Activated naive CD8-positive, alpha-beta T cell treated with anti-CD3 and anti-CD28 coated beads for 36 hours (primary cell): Measurements from ENCODE around the gene ATG9A. TPM values are rescaled to one million over a fixed set of nuclear protein-coding genes. Genes with fewer than 3 reads are reported as not detected.
A peak's percentile ranks its signal among the peaks of the same experiment; 100 is the strongest.
"Not testable (repeated sequence)": the region's sequence is repeated elsewhere in the genome, so short reads cannot be mapped to it uniquely, and the experiment has no call there.

Source experiments
- DNase-seq: peaks from one replicate; pipeline ENCODE4 v3.0.0; 2021
- H3K27ac Mint-ChIP-seq: one replicate; pipeline ENCODE4 v1.8.0; 2022; ENCODE audit warnings: mild to moderate bottlenecking, moderate library complexity, mixed read lengths
- H3K27me3 Mint-ChIP-seq: one replicate; pipeline ENCODE4 v1.8.0; 2022; ENCODE audit warnings: mild to moderate bottlenecking, mixed read lengths
- H3K36me3 Mint-ChIP-seq: one replicate; pipeline ENCODE4 v1.8.0; 2021; ENCODE audit warnings: mild to moderate bottlenecking, mixed read lengths
- H3K4me1 Mint-ChIP-seq: one replicate; pipeline ENCODE4 v1.8.0; 2021; ENCODE audit warnings: mixed read lengths
- H3K4me3 Mint-ChIP-seq: one replicate; pipeline ENCODE4 v1.8.0; 2022; ENCODE audit warnings: mild to moderate bottlenecking, moderate library complexity, mixed read lengths
- H3K9me3 Mint-ChIP-seq: one replicate; pipeline ENCODE4 v1.8.0; 2022; ENCODE audit warnings: mixed read lengths
- total RNA-seq, 2 experiments: library from RNA; stranded (reverse); gene quantifications; one replicate each; pipeline ENCODE4 v1.2.3, GENCODE V29; 2021

The ATG9A gene
- total RNA-seq, 2 experiments from 2014 or later, result 47.1 to 55.0 TPM

DNA sequence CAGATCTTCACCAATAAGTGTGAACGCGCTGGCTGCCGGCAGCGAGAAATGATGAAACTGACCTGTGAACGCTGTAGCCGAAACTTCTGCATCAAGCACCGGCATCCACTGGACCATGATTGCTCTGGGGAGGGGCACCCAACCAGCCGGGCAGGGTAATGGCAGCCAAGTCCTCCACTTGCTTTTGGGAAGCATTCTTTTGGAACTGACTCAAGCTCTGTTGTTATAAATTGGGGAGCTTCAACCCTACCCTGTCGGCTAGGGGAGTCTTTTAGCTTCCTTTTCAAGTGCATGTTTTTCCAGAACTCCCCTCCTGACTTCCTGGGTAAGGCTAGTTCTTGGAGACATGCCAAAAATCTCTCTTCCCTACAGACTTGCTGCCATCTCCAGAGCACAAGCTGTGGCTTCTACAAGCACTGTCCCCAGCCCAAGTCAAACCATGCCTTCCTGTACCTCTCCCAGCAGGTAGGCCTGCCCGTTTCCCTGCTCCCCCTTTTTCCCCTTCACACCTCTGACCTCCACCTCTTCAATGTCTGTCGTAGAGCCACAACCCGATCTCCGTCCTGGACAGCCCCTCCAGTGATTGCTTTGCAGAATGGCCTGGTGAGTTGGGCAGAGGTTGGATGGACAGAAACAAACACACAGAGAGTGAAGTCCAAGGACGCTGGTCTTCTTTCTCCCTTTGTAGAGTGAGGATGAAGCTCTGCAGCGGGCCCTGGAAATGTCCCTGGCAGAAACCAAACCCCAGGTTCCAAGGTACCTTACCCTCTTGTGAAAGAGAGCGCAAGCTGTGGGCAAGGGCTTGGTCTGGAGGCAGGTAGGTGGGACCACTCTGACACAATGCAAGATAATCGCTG, 21.3 kb downstream of the ATG9A start:
- H3K27me3 Mint-ChIP-seq, result no peaks in the 10 kb centered on the region
- peaks cover 41% of the 10 kb centered on the region for H3K4me1 Mint-ChIP-seq
- H3K36me3 Mint-ChIP-seq, result peaks cover 34% of the 10 kb centered on the region
- H3K4me3 Mint-ChIP-seq, result peak overlapping the region; percentile 90
- H3K27ac Mint-ChIP-seq, result peak overlapping the region; percentile 86
- no peak for DNase-seq
- H3K9me3 Mint-ChIP-seq, result peaks cover 10% of the 10 kb centered on the region

- Mint-ChIP-seq H3K9me3 (peaks cover 13% of the 10 kb centered on the region), H3K27me3 (no peaks in the 10 kb centered on the region), H3K27ac (peak overlapping the region; percentile 97), H3K4me1 (peaks cover 41% of the 10 kb centered on the region), H3K4me3 (peak overlapping the region; percentile 90), H3K36me3 (peaks cover 34% of the 10 kb centered on the region)
- no peak for DNase-seq
These were observed 22.1 kb downstream of the ATG9A start for GRCh38 chr2:219207134-219207883.

GRCh38 chr2:219206328-219207133, 22.9 kb downstream of the ATG9A start, which contains the start of gene ZFAND2B:
Gene ZFAND2B (plus strand): TSS chr2:219206782. CDS start chr2:219206988, 206 bp downstream.
- peak within 1 kb of the TSS; percentile 97 for H3K27ac Mint-ChIP-seq
- H3K27me3 Mint-ChIP-seq, result no peaks in the 10 kb centered on the region
- peaks cover 13% of the 10 kb centered on the region for H3K9me3 Mint-ChIP-seq
- H3K36me3 Mint-ChIP-seq, result peaks cover 27% of the 10 kb centered on the region
- H3K4me1 Mint-ChIP-seq, result peaks cover 39% of the 10 kb centered on the region
- peak within 1 kb of the TSS; percentile 90 for H3K4me3 Mint-ChIP-seq
- peak; percentile 99 for DNase-seq

GRCh38 chr2:219205981-219206327, 23.5 kb downstream of the ATG9A start:
- Mint-ChIP-seq H3K27me3 (no peaks in the 10 kb centered on the region), H3K4me1 (peaks cover 39% of the 10 kb centered on the region), H3K27ac (peak overlapping the region; percentile 97), H3K36me3 (peaks cover 29% of the 10 kb centered on the region), H3K4me3 (peak overlapping the region; percentile 90), H3K9me3 (peaks cover 16% of the 10 kb centered on the region)
- no peak for DNase-seq

DNA sequence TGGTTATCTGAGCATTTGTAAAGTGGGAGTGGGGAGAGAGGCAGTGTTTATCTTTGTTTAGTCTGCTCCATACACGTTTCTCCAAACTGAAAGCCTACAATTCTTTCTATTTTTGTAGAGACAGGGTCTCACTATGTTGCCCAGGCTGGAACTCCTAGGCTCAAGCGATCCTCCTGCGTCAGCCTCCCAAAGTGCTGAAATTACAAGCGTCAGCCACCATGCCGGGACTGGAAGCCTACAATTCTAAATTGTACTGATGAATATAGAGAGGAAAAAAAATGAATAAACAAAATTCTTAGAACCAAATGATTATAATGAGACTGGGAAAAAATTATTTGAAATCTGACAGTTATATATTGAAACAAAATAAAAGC, 24.3 kb downstream of the ATG9A start:
- Mint-ChIP-seq H3K27ac (peak overlapping the region; percentile 5), H3K4me3 (peak overlapping the region; percentile 34), H3K4me1 (peaks cover 42% of the 10 kb centered on the region), H3K9me3 (peaks cover 17% of the 10 kb centered on the region), H3K36me3 (peaks cover 29% of the 10 kb centered on the region), H3K27me3 (no peaks in the 10 kb centered on the region)
- no peak for DNase-seq

DNA sequence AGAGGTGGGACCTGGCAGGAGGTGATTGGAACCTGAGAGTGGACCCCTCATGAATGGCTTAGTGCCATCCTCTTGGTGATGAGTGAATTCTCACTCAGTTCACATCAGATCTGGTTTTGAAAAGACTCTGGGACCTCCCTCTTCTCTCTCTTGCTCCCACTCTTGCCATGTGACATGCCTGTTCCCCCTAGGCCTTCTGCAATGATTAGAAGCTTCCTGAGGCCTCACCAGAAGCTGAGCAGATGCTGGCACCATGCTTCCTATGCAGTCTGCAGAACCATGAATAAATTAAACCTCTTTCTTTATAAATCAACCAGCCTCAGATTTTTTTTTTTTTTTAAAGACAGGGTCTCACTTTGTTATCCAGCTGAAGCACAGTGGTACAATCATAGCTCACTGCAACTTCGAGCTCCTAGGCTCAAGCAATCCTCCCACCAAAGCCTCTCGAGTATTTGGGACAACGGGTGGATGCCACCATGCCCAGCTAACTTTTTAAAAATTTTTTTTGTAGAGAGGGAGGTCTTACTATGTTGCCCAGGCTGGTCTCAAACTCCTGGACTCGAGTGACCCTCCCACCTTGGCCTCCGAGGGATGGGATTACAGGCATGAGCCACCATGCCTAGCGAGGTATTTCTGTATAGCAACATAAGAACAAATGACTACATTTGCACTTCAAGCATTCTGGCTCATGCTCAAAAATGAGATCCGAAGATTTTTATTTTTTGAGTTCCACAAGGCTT, 24.8 kb downstream of the ATG9A start:
- Mint-ChIP-seq H3K36me3 (peaks cover 25% of the 10 kb centered on the region), H3K27ac (peak overlapping the region; percentile 67), H3K4me1 (peaks cover 37% of the 10 kb centered on the region), H3K4me3 (peak overlapping the region; percentile 18), H3K9me3 (peaks cover 17% of the 10 kb centered on the region), H3K27me3 (no peaks in the 10 kb centered on the region)
- DNase-seq, result no peak

- H3K36me3 Mint-ChIP-seq, result peaks cover 13% of the 10 kb centered on the region
- peaks cover 25% of the 10 kb centered on the region for H3K4me1 Mint-ChIP-seq
- peak overlapping the region; percentile 92 for H3K27ac Mint-ChIP-seq
- H3K4me3 Mint-ChIP-seq, H3K27me3 Mint-ChIP-seq, DNase-seq: not testable (repeated sequence)
- peaks cover 17% of the 10 kb centered on the region for H3K9me3 Mint-ChIP-seq
These were observed 28.1 kb downstream of the ATG9A start for GRCh38 chr2:219201331-219201730.

DNA sequence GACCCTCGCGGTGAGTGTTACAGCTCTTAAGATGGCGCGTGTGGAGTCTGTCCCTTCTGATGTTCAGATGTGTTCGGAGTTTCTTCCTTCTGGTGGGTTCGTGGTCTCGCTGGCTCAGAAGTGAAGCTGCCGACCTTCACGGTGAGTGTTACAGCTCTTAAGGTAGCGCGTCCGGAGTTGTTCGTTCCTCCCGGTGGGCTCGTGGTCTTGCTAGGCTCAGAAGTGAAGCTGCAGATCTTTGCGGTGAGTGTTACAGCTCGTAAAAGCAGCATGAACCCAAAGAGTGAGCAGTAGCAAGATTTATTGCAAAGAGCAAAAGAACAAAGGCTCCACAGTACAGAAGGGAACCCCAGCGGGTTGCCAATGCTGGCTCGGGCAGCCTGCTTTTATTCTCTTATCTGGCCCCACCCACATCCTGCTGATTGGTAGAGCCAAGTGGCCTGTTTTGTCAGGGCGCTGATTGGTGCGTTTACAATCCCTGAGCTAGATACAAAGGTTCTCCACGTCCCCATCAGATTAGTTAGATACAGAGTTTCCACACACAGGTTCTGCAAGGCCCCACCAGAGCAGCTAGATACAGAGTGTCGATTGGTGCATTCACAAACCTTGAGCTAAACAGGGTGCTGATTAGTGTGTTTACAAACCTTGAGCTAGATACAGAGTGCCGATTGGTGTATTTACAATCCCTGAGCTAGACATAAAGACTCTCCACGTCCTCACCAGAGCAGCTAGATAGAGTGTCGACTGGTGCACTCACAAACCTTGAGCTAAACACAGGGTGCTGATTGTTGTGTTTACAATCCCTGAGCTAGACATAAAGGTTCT, 28.7 kb downstream of the ATG9A start:
- DNase-seq, result peak; percentile 69
- Mint-ChIP-seq H3K9me3 (peaks cover 17% of the 10 kb centered on the region), H3K4me3 (peak overlapping the region; percentile 80), H3K36me3 (peaks cover 13% of the 10 kb centered on the region), H3K4me1 (peaks cover 20% of the 10 kb centered on the region), H3K27ac (peak overlapping the region; percentile 92)
- not testable (repeated sequence) for H3K27me3 Mint-ChIP-seq

- peak overlapping the region; percentile 44 for H3K27ac Mint-ChIP-seq
- peaks cover 13% of the 10 kb centered on the region for H3K36me3 Mint-ChIP-seq
- no peaks in the 10 kb centered on the region for H3K27me3 Mint-ChIP-seq
- H3K4me1 Mint-ChIP-seq, result peaks cover 20% of the 10 kb centered on the region
- peak overlapping the region; percentile 80 for H3K4me3 Mint-ChIP-seq
- peaks cover 17% of the 10 kb centered on the region for H3K9me3 Mint-ChIP-seq
- DNase-seq, result no peak
These were observed 29.8 kb downstream of the ATG9A start for GRCh38 chr2:219199470-219200211.

- Mint-ChIP-seq H3K9me3 (peaks cover 13% of the 10 kb centered on the region), H3K27me3 (no peaks in the 10 kb centered on the region), H3K27ac (no peak overlapping the region), H3K4me1 (peaks cover 20% of the 10 kb centered on the region), H3K36me3 (peaks cover 12% of the 10 kb centered on the region), H3K4me3 (peak overlapping the region; percentile 80)
- DNase-seq, result no peak
These were observed 30.5 kb downstream of the ATG9A start for GRCh38 chr2:219198974-219199373.

DNA sequence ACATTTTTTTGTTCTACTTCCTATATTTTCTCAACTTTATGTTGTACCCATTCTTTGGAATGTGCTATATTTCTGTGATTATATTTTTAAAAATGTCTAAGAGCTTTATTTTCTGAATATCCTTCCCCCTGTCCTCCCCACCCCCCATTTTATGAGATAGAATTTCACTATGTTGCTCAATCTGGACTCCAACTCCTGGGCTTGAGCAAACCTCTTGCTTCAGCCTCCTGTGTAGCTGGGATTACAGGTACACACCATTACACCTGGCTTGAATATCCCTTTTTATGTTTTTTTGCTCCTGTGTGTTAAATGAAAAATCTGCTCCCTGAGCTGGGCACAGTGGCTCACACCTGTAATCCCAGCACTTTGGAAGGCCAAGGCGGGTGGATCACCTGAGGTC, 32.0 kb downstream of the ATG9A start:
- Mint-ChIP-seq H3K4me1 (peaks cover 20% of the 10 kb centered on the region), H3K9me3 (peaks cover 5% of the 10 kb centered on the region), H3K27ac (no peak overlapping the region), H3K36me3 (peaks cover 7% of the 10 kb centered on the region), H3K27me3 (no peaks in the 10 kb centered on the region), H3K4me3 (no peak overlapping the region)
- no peak for DNase-seq

- peak overlapping the region; percentile 7 for H3K4me3 Mint-ChIP-seq
- H3K27me3 Mint-ChIP-seq, result no peaks in the 10 kb centered on the region
- H3K9me3 Mint-ChIP-seq, result no peaks in the 10 kb centered on the region
- H3K36me3 Mint-ChIP-seq, result peaks cover 12% of the 10 kb centered on the region
- H3K4me1 Mint-ChIP-seq, result peaks cover 31% of the 10 kb centered on the region
- H3K27ac Mint-ChIP-seq, result peak overlapping the region; percentile 80
- DNase-seq, result no peak
These were observed 42.5 kb downstream of the ATG9A start for GRCh38 chr2:219186754-219187456.

- Mint-ChIP-seq H3K4me1 (peaks cover 54% of the 10 kb centered on the region), H3K4me3 (no peak overlapping the region)
- DNase-seq, result no peak
These were observed 45.3 kb downstream of the ATG9A start for GRCh38 chr2:219184121-219184520.

More at GRCh38 chr2:219184121-219184520, 45.3 kb downstream of the ATG9A start:
- Mint-ChIP-seq H3K36me3 (peaks cover 18% of the 10 kb centered on the region), H3K9me3 (no peaks in the 10 kb centered on the region), H3K27me3 (no peaks in the 10 kb centered on the region), H3K27ac (no peak overlapping the region)
